Ishikawa (cell line): ENCODE data around the gene MUC4.

Experiments used
- CEBPB ChIP-seq: IDR thresholded peaks from 2 replicates; pipeline ENCODE4 v1.6.1; 2012
- CREB1 ChIP-seq: IDR thresholded peaks from 2 replicates; pipeline ENCODE4 v1.6.1; 2012; ENCODE audit warnings: low read depth
- EGR1 ChIP-seq: IDR thresholded peaks from 2 replicates; pipeline ENCODE4 v1.6.1; 2012
- EP300 ChIP-seq: IDR thresholded peaks from 2 replicates; pipeline ENCODE4 v1.6.1; 2012; ENCODE audit warnings: borderline replicate concordance
- FOXM1 ChIP-seq: IDR thresholded peaks from 2 replicates; pipeline ENCODE4 v1.6.1; 2012; ENCODE audit warnings: low read depth, borderline replicate concordance
- MAX ChIP-seq: IDR thresholded peaks from 2 replicates; pipeline ENCODE4 v1.6.1; 2012
- NFIC ChIP-seq: IDR thresholded peaks from 2 replicates; pipeline ENCODE4 v1.6.1; 2012
- RAD21 ChIP-seq: IDR thresholded peaks from 2 replicates; pipeline ENCODE4 v1.6.1; 2012; ENCODE audit warnings: low read depth
- REST ChIP-seq: IDR thresholded peaks from 2 replicates; pipeline ENCODE4 v1.6.1; 2012; ENCODE audit warnings: low read depth, mild to moderate bottlenecking
- TAF1 ChIP-seq: IDR thresholded peaks from 2 replicates; pipeline ENCODE4 v1.6.1; 2012; ENCODE audit warnings: low read depth, mild to moderate bottlenecking
- TCF12 ChIP-seq: IDR thresholded peaks from 2 replicates; pipeline ENCODE4 v1.6.1; 2012; ENCODE audit warnings: low read depth
- TEAD4 ChIP-seq: IDR thresholded peaks from 2 replicates; pipeline ENCODE4 v1.6.1; 2012
- USF1 ChIP-seq: IDR thresholded peaks from 2 replicates; pipeline ENCODE4 v1.6.1; 2012
- YY1 ChIP-seq: IDR thresholded peaks from 2 replicates; pipeline ENCODE4 v1.6.1; 2012; ENCODE audit warnings: low read depth
- ZBTB7A ChIP-seq: IDR thresholded peaks from 2 replicates; pipeline ENCODE4 v1.6.1; 2012; ENCODE audit warnings: low read depth

MUC4 gene

GRCh38 chr3:195777975-195778374 lies 33.8 kb downstream of the MUC4 start:
- TF ChIP-seq MAX, result no peak
- TF ChIP-seq TEAD4, result no peak
- no peak for TF ChIP-seq RAD21

- TF ChIP-seq TCF12, result no peak
- no peak for TF ChIP-seq TEAD4
- TF ChIP-seq CEBPB, result no peak
- TF ChIP-seq RAD21, result peak; percentile 86
Observed at GRCh38 chr3:195774917-195775316, 36.8 kb downstream of the MUC4 start.

- TF ChIP-seq REST (no peak), TEAD4 (no peak), USF1 (no peak), EGR1 (no peak), TAF1 (no peak), YY1 (no peak), MAX (no peak), NFIC (no peak), CEBPB (no peak), FOXM1 (no peak), RAD21 (no peak), ZBTB7A (no peak), EP300 (no peak), CREB1 (no peak), TCF12 (no peak)
Observed at GRCh38 chr3:195773956-195774537, 37.7 kb downstream of the MUC4 start.

- TF ChIP-seq CREB1 (no peak), NFIC (no peak)
Observed at GRCh38 chr3:195771646-195772300, 40.0 kb downstream of the MUC4 start.

- TF ChIP-seq YY1 (no peak), CREB1 (no peak), NFIC (no peak), FOXM1 (no peak), EGR1 (no peak), TEAD4 (no peak), RAD21 (no peak), TCF12 (no peak), REST (no peak), TAF1 (no peak), MAX (no peak), CEBPB (no peak), USF1 (no peak), ZBTB7A (no peak), EP300 (no peak)
Observed at GRCh38 chr3:195770081-195770840, 41.5 kb downstream of the MUC4 start.

- TF ChIP-seq EGR1, result no peak
- no peak for TF ChIP-seq EP300
- TF ChIP-seq FOXM1, result no peak
- no peak for TF ChIP-seq CREB1
- no peak for TF ChIP-seq TAF1
- TF ChIP-seq ZBTB7A, result no peak
- no peak for TF ChIP-seq MAX
Observed at GRCh38 chr3:195769551-195769950, 42.2 kb downstream of the MUC4 start.
